Activated naive CD8-positive, alpha-beta T cell treated with anti-CD3 and anti-CD28 coated beads for 36 hours (primary cell): Measurements from ENCODE around the gene WDR33. TPM values are rescaled to one million over a fixed set of nuclear protein-coding genes. Genes with fewer than 3 reads are reported as not detected.

ENCODE experiments used
- DNase-seq: peaks from one replicate; pipeline ENCODE4 v3.0.0; 2021
- H3K27ac Mint-ChIP-seq: one replicate; pipeline ENCODE4 v1.8.0; 2022; ENCODE audit warnings: mild to moderate bottlenecking, moderate library complexity, mixed read lengths
- H3K27me3 Mint-ChIP-seq: one replicate; pipeline ENCODE4 v1.8.0; 2022; ENCODE audit warnings: mild to moderate bottlenecking, mixed read lengths
- H3K36me3 Mint-ChIP-seq: one replicate; pipeline ENCODE4 v1.8.0; 2021; ENCODE audit warnings: mild to moderate bottlenecking, mixed read lengths
- H3K4me1 Mint-ChIP-seq: one replicate; pipeline ENCODE4 v1.8.0; 2021; ENCODE audit warnings: mixed read lengths
- H3K4me3 Mint-ChIP-seq: one replicate; pipeline ENCODE4 v1.8.0; 2022; ENCODE audit warnings: mild to moderate bottlenecking, moderate library complexity, mixed read lengths
- H3K9me3 Mint-ChIP-seq: one replicate; pipeline ENCODE4 v1.8.0; 2022; ENCODE audit warnings: mixed read lengths
- total RNA-seq, 2 experiments: library from RNA; stranded (reverse); gene quantifications; one replicate each; pipeline ENCODE4 v1.2.3, GENCODE V29; 2021

WDR33 gene
- total RNA-seq, 2 experiments from 2014 or later = 76.5 to 82.5 TPM

GRCh38 chr2:127651381-127651809 is 159.6 kb downstream of the WDR33 start:
- H3K36me3 Mint-ChIP-seq = no peaks in the 10 kb centered on the region
- no peak overlapping the region for H3K27ac Mint-ChIP-seq
- no peak overlapping the region for H3K4me3 Mint-ChIP-seq
- H3K27me3 Mint-ChIP-seq = no peaks in the 10 kb centered on the region
- peaks cover 13% of the 10 kb centered on the region for H3K4me1 Mint-ChIP-seq
- no peaks in the 10 kb centered on the region for H3K9me3 Mint-ChIP-seq
- DNase-seq = no peak

Other genes with a start within 250 kb of the WDR33 start
- gene GPR17, start 165.0 kb downstream of the WDR33 start, total RNA-seq = not detected
- 10 to 100 TPM; 14.6 to 15.8 TPM for gene LIMS2, start 135.6 kb downstream of the WDR33 start, total RNA-seq
- gene SFT2D3, start 109.7 kb downstream of the WDR33 start, total RNA-seq = 1 to 10 TPM; 3.9 to 4.4 TPM
- 10 to 100 TPM; 91.8 to 97.2 TPM for gene POLR2D, start 47.0 kb upstream of the WDR33 start, total RNA-seq
- 10 to 100 TPM; 16.4 to 17.4 TPM for gene AMMECR1L, start 74.8 kb upstream of the WDR33 start, total RNA-seq
- gene SAP130, start 216.9 kb upstream of the WDR33 start, total RNA-seq = 10 to 100 TPM; 24.4 to 26.7 TPM